Kidney epithelial cell (primary cell): ENCODE results near the gene SLC35E2B. TPM values are rescaled to one million over a fixed set of nuclear protein-coding genes. Genes with fewer than 3 reads are reported as not detected.

Experiments used
- DNase-seq: peaks from one replicate; pipeline ENCODE4 v3.0.0-alpha.2; 2010; ENCODE audit warnings: low read depth
- H3K27me3 ChIP-seq: 2 replicates; pipeline ENCODE4 v1.6.0; 2011; ENCODE audit warnings: low read length; ENCODE audit not compliant: control insufficient read depth, insufficient read depth
- H3K36me3 ChIP-seq: 2 replicates; pipeline ENCODE4 v1.5.1; 2011; ENCODE audit warnings: low read length; ENCODE audit not compliant: control insufficient read depth, insufficient read depth
- H3K4me3 ChIP-seq: 2 replicates; pipeline ENCODE4 v1.5.1; 2011; ENCODE audit warnings: low read depth, mild to moderate bottlenecking, control low read depth, low read length
- total RNA-seq: library from RNA; depleted of rRNA; stranded (reverse); fragments of >200 nt; gene quantifications from 2 replicates; pipeline ENCODE4 v1.2.3, GENCODE V29; 2015
- TF ChIP-seq, protein P1 (sequence below): IDR thresholded peaks from 2 replicates; pipeline ENCODE4 v1.5.1; 2011; ENCODE audit warnings: mild to moderate bottlenecking, moderate library complexity, low read length, control low read depth, inconsistent platforms; ENCODE audit not compliant: insufficient read depth, poor library complexity, severe bottlenecking

Gene SLC35E2B
- total RNA-seq, 1 donor from 2014 or later: 28.0 TPM

DNA sequence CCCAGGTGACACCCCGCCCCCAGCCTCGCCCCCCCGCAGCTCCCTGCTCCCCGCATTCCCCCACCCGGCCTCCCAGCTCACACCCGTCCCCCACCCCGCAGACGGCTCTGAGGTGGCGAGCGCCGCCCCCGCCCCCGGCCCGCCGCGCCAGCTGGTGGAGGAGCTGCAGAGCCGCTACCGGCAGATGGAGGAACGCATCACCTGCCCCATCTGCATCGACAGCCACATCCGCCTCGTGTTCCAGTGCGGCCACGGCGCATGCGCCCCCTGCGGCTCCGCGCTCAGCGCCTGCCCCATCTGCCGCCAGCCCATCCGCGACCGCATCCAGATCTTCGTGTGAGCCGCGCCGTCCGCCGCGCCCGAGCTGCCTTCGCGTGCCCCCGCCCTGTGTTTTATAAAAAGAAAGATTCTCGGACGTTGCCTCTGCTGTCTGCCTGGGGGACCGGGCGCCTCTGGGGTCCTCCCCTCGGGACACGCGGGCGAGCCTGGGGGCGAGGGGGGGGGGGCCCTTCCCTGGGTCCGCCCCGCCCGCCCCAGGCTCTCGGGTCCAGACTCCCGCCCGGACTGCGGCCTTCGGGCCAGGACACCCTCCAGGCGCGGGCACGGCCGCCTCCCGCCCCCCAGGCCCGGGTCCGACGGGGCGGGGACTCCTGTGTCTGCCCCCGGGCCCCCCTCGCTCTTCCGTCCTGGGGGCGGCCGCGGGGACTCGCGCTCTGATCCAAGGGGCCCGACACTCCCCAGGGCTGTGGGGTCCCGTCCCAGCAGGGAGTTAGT lies 62.2 kb downstream of the SLC35E2B start:
- Histone ChIP-seq H3K4me3 (no peak overlapping the region), H3K36me3 (no peaks in the 10 kb centered on the region), H3K27me3 (peaks cover 28% of the 10 kb centered on the region)
- TF ChIP-seq, protein P1, sequence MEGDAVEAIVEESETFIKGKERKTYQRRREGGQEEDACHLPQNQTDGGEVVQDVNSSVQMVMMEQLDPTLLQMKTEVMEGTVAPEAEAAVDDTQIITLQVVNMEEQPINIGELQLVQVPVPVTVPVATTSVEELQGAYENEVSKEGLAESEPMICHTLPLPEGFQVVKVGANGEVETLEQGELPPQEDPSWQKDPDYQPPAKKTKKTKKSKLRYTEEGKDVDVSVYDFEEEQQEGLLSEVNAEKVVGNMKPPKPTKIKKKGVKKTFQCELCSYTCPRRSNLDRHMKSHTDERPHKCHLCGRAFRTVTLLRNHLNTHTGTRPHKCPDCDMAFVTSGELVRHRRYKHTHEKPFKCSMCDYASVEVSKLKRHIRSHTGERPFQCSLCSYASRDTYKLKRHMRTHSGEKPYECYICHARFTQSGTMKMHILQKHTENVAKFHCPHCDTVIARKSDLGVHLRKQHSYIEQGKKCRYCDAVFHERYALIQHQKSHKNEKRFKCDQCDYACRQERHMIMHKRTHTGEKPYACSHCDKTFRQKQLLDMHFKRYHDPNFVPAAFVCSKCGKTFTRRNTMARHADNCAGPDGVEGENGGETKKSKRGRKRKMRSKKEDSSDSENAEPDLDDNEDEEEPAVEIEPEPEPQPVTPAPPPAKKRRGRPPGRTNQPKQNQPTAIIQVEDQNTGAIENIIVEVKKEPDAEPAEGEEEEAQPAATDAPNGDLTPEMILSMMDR: no peak
- no peak for DNase-seq

DNA sequence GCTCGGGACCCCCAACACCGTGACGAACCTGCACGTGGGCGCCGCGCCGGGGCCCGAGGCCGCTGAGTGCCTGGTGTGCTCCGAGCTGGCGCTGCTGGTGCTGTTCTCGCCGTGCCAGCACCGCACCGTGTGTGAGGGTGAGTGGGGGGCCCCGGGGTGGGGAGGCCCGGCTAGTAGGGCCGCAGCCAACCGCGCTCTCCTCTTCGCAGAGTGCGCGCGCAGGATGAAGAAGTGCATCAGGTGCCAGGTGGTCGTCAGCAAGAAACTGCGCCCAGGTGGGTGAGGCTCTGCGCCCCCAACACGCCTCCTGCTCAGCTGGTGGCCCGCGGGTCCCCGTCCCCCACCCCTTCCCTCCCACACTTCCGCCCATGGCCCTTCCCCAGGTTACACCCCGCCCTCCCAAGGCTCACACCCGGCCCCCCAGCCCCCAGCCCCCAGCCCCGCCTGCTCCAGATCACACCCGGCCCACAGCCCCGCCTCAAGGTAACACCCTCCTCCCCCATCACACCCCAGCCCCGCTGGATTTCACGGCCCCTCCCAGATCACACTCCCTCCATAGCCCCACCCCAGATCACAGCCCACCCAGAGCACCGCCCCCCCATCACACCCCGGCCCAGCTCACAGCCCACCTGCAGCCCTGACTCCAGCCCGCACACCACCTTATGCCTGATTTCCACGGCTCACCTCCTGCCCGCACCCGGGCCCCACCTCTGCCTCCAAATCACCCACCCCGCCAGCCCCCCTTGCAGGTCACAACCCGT lies 63.0 kb downstream of the SLC35E2B start:
- peaks cover 28% of the 10 kb centered on the region for H3K27me3 ChIP-seq
- no peaks in the 10 kb centered on the region for H3K36me3 ChIP-seq
- DNase-seq: no peak
- TF ChIP-seq, protein P1: no peak
- no peak overlapping the region for H3K4me3 ChIP-seq

DNA sequence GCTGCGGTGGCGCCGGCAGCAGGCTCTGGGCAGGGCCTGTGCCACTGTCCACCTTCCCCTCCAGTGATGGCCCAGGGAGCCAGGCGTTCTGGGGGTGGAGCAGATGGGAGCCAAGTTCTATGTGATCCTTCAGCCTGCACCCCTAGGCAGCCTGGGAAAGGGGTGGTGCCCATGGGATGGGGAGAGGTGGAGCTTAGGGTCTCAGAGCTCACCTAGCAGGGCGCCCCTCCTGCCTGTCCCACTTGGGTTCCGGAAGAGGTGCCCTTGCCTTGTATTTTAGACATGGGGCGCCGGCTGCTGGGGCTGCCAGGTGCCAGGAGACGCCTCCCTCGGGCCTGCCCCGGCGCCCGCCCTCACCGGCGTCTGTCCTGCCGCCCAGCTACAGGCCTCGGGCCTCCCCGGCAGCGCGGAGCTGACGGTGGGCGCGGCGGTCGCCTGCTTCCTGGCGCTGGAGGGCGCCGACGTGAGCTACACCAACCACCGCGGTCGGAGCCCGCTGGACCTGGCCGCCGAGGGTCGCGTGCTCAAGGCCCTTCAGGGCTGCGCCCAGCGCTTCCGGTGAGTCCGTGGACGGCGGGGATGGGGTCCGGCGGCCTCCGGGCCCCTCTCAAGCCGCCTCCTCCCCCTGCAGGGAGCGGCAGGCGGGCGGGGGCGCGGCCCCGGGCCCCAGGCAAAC lies 63.7 kb downstream of the SLC35E2B start:
- no peak overlapping the region for H3K4me3 ChIP-seq
- DNase-seq: no peak
- no peaks in the 10 kb centered on the region for H3K36me3 ChIP-seq
- TF ChIP-seq, protein P1: no peak
- H3K27me3 ChIP-seq: peaks cover 28% of the 10 kb centered on the region

DNA sequence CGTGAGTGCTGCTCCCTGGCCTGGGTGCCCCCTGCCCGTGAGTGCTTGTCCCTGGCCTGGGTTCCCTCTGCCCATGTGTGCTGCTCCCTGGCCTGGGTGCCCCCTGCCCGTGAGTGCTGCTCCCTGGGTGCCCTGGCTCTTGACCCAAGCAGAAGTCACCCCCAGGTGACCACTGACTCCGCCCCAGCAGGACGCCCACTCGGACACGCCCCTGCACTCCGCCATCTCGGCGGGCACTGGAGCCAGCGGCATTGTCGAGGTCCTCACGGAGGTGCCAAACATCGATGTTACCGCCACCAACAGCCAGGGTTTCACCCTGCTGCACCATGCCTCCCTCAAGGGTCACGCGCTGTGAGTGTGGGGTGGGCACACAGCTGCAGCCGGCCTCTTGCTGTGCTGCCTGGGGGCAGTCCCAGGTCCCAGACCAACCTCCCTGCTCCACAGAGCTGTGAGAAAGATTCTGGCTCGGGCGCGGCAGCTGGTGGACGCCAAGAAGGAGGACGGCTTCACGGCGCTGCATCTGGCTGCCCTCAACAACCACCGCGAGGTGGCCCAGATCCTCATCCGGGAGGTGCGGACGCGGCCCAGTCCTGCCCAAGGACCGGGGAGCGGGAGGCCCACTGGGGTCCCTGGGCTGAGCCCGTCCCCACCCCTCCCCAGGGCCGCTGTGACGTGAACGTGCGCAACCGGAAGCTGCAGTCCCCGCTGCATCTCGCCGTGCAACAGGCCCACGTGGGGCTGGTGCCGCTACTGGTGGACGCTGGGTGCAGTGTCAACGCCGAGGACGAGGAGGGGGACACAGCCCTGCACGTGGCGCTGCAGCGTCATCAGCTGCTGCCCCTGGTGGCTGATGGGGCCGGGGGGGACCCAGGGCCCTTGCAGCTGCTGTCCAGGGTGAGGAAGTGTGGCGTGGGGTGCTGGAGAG lies 64.5 kb downstream of the SLC35E2B start:
- DNase-seq: no peak
- TF ChIP-seq, protein P1: no peak
- Histone ChIP-seq H3K36me3 (no peaks in the 10 kb centered on the region), H3K4me3 (no peak overlapping the region), H3K27me3 (peaks cover 28% of the 10 kb centered on the region)

DNA sequence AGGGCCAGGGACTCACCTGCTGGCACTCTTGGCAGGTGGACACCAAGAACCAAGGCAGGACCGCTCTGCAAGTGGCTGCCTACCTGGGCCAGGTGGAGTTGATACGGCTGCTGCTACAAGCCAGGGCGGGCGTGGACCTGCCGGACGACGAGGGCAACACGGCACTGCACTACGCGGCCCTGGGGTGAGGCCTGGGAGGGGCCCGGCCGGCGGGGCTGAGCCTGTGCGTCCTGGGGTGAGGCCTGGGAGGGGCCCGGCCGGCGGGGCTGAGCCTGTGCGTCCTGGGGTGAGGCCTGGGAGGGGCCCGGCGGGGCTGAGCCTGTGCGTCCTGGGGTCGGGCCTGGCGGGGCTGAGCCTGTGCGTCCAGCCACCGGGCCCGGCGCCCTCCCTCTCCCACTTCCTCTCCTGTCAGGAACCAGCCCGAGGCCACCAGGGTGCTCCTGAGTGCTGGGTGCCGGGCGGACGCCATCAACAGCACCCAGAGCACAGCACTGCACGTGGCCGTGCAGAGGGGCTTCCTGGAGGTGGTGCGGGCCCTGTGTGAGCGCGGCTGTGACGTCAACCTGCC lies 65.2 kb downstream of the SLC35E2B start:
- TF ChIP-seq, protein P1: no peak
- H3K4me3 ChIP-seq: no peak overlapping the region
- no peaks in the 10 kb centered on the region for H3K36me3 ChIP-seq
- H3K27me3 ChIP-seq: peaks cover 28% of the 10 kb centered on the region
- DNase-seq: no peak
